HEK293 (cell line): ENCODE results near the gene ELMO1.

Experiments
- EGR2 ChIP-seq: fragments of 450-650 bp; formaldehyde crosslinking; IDR thresholded peaks from 2 replicates; pipeline ENCODE4 v1.5.1; 2016; ENCODE audit warnings: low read depth, missing biosample characterization, missing genetic modification characterization
- ZNF211 ChIP-seq: fragments of 450-650 bp; formaldehyde crosslinking; IDR thresholded peaks from 2 replicates; pipeline ENCODE4 v1.5.1; 2016; ENCODE audit warnings: low read depth, missing biosample characterization, missing genetic modification characterization
- ZNF510 ChIP-seq: fragments of 450-650 bp; formaldehyde crosslinking; IDR thresholded peaks from 2 replicates; pipeline ENCODE4 v1.5.1; 2018; ENCODE audit warnings: mild to moderate bottlenecking, missing genetic modification characterization, missing biosample characterization; ENCODE audit not compliant: insufficient replicate concordance
- ZNF558 ChIP-seq: fragments of 450-650 bp; formaldehyde crosslinking; IDR thresholded peaks from 2 replicates; pipeline ENCODE4 v1.5.1; 2016; ENCODE audit warnings: missing biosample characterization, missing genetic modification characterization
- TF ChIP-seq, protein P1 (sequence below): fragments of 450-650 bp; formaldehyde crosslinking; IDR thresholded peaks from 2 replicates; pipeline ENCODE4 v1.5.1; 2016; ENCODE audit warnings: missing biosample characterization, missing genetic modification characterization

DNA sequence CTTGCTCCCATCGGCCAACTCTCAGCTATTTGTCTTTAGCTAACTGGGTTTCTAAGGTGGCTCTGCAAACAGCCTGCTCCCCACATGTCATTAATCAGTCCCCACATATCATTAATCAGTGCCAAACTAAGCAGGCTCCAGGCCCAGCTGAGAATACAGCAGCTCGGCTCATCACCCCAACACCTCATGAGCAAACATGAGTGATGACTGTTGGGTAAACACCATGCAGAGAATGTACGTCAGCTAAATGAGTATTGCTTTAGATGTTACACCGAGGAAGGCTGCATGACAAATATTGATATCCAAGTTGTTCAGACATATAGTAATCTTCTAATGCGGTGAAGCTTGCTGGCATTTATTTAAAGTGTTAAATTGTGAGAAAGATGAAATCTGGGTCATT lies 536.9 kb downstream of the ELMO1 start:
- TF ChIP-seq, protein P1, sequence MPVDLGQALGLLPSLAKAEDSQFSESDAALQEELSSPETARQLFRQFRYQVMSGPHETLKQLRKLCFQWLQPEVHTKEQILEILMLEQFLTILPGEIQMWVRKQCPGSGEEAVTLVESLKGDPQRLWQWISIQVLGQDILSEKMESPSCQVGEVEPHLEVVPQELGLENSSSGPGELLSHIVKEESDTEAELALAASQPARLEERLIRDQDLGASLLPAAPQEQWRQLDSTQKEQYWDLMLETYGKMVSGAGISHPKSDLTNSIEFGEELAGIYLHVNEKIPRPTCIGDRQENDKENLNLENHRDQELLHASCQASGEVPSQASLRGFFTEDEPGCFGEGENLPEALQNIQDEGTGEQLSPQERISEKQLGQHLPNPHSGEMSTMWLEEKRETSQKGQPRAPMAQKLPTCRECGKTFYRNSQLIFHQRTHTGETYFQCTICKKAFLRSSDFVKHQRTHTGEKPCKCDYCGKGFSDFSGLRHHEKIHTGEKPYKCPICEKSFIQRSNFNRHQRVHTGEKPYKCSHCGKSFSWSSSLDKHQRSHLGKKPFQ (tag by site-specific recombination): no peak
- TF ChIP-seq ZNF211 (tag by site-specific recombination) (no peak), EGR2 (tag by site-specific recombination) (no peak), ZNF558 (tag by site-specific recombination) (no peak), ZNF510 (tag by site-specific recombination) (no peak)
